Lung (tissue), 12 donors: ENCODE results near the gene PLCL1. TPM values are rescaled to one million over a fixed set of nuclear protein-coding genes. Genes with fewer than 3 reads are reported as not detected.

ENCODE experiments used
- ATAC-seq: fragments of 200-7000 bp; cut with Tn5 transposase; one replicate; pipeline ENCODE4 v1.9.1; 2020; ENCODE audit warnings: moderate number of reproducible peaks; ENCODE audit not compliant: insufficient read depth, low FRiP score
- DNase-seq, 3 donors: peaks; one replicate each; pipeline ENCODE4 v3.0.0-alpha.2; 2013 to 2017
- H3K27ac ChIP-seq, 2 donors: one replicate each; pipeline ENCODE4 v1.5.1; 2013; ENCODE audit warnings: mild to moderate bottlenecking in 2 of 2, moderate library complexity in 2 of 2, control low read depth in 1 of 2, inconsistent platforms in 1 of 2, low read depth in 1 of 2, low read length in 1 of 2
- H3K27me3 ChIP-seq, 3 donors: one replicate each; pipeline ENCODE4 v1.5.1; 2013; ENCODE audit warnings: low read length in 2 of 3; ENCODE audit not compliant: control insufficient read depth in 3 of 3, insufficient read depth in 3 of 3
- H3K36me3 ChIP-seq, 4 donors: one replicate each; pipeline ENCODE4 v1.5.1; 2013; ENCODE audit warnings: low read length in 4 of 4, mild to moderate bottlenecking in 1 of 4, moderate library complexity in 1 of 4; ENCODE audit not compliant: control insufficient read depth in 4 of 4, insufficient read depth in 4 of 4
- H3K4me1 ChIP-seq, 5 donors: one replicate each; pipeline ENCODE4 v1.5.1; 2013; ENCODE audit warnings: low read length in 5 of 5, mild to moderate bottlenecking in 2 of 5, moderate library complexity in 1 of 5; ENCODE audit not compliant: control insufficient read depth in 5 of 5, insufficient read depth in 5 of 5
- H3K4me3 ChIP-seq: one replicate; pipeline ENCODE4 v1.5.1; 2013; ENCODE audit warnings: mild to moderate bottlenecking, control low read depth, moderate library complexity
- H3K9ac ChIP-seq, 2 donors: one replicate each; pipeline ENCODE4 v1.5.1; 2013; ENCODE audit warnings: low read length in 2 of 2, control low read depth in 1 of 2; ENCODE audit not compliant: insufficient read depth in 1 of 2
- H3K9me3 ChIP-seq, 4 donors: one replicate each; pipeline ENCODE4 v1.5.1; 2013; ENCODE audit warnings: low read length in 3 of 4, mild to moderate bottlenecking in 1 of 4, moderate library complexity in 1 of 4; ENCODE audit not compliant: control insufficient read depth in 4 of 4, insufficient read depth in 3 of 4
- CTCF ChIP-seq: IDR thresholded peaks from 2 replicates; pipeline ENCODE4 v1.5.1; 2012; ENCODE audit warnings: mild to moderate bottlenecking; ENCODE audit errors: control extremely low read depth, extremely low read depth
- WGBS, 2 donors: extraction: QIAGEN DNeasy Blood & Tissue Kit; methylation state at CpG; one replicate each; pipeline ENCODE4 v1.1.7; 2013; 5-methylcytosine and 5-hydroxymethylcytosine counted together
- polyA plus RNA-seq, 2 donors: library from polyadenylated mRNA; stranded (reverse); fragments of 200-250 nt; gene quantifications; one replicate each; pipeline ENCODE4 v1.2.1, GENCODE V29; 2013
- total RNA-seq, 2 donors: library from RNA; depleted of rRNA in 1 of 2; stranded (reverse); fragments of >200 nt in 1 of 2; gene quantifications; one replicate each; pipeline ENCODE4 v1.2.1, GENCODE V29; 2014 to 2021
- donor health status: control.
- donor health status: control.
- donor health status: Bipolar disorder and iron deficiency.
- donor health status: healthy.
- donor health status: DM: yes; HTN: yes; CAD: no.

PLCL1 gene
- total and polyA plus RNA-seq, 4 donors: 1.1 to 13.0 (median 2.9) TPM

GRCh38 chr2:197857476-197858107 lies 53.2 kb downstream of the PLCL1 start:
- no peak overlapping the region for H3K27ac ChIP-seq
- H3K4me3 ChIP-seq: no peak overlapping the region
- no peaks in the 10 kb centered on the region for H3K27me3 ChIP-seq
- peaks cover 0 to 5% (median 1%) of the 10 kb centered on the region in 4 donors for H3K9me3 ChIP-seq
- WGBS, 2 donors: 78 to 87% methylated on average over 1 of the region's 1 CpG
- no peak for TF ChIP-seq CTCF
- H3K9ac ChIP-seq: no peak overlapping the region
- ATAC-seq (peak; percentile 41), DNase-seq (no peak)
- H3K36me3 ChIP-seq: no peaks in the 10 kb centered on the region
- H3K4me1 ChIP-seq: peaks cover 0 to 30% (median 0%) of the 10 kb centered on the region in 5 donors

GRCh38 chr2:197858607-197859140 lies 54.3 kb downstream of the PLCL1 start:
- no peaks in the 10 kb centered on the region for H3K36me3 ChIP-seq
- 62 to 82% methylated on average over 3 of the region's 3 CpGs for WGBS, 2 donors
- H3K9ac ChIP-seq: no peak overlapping the region
- TF ChIP-seq CTCF: no peak
- DNase-seq (no peak), ATAC-seq (no peak)
- H3K9me3 ChIP-seq: peaks cover 0 to 5% (median 1%) of the 10 kb centered on the region in 4 donors
- H3K4me3 ChIP-seq: no peak overlapping the region
- no peaks in the 10 kb centered on the region for H3K27me3 ChIP-seq
- peaks cover 0 to 25% (median 0%) of the 10 kb centered on the region in 5 donors for H3K4me1 ChIP-seq
- no peak overlapping the region for H3K27ac ChIP-seq

- WGBS, 2 donors: 64 to 65% methylated on average over 1 of the region's 1 CpG
- TF ChIP-seq CTCF: no peak
- Histone ChIP-seq H3K4me1 (peaks cover 0 to 13% (median 2%) of the 10 kb centered on the region in 5 donors), H3K27me3 (no peaks in the 10 kb centered on the region), H3K9ac (no peak overlapping the region), H3K9me3 (peaks cover 0 to 5% (median 1%) of the 10 kb centered on the region in 4 donors), H3K36me3 (no peaks in the 10 kb centered on the region), H3K27ac (no peak overlapping the region), H3K4me3 (no peak overlapping the region)
- ATAC-seq (no peak), DNase-seq (no peak)
Observed at GRCh38 chr2:197862246-197862955, 58.0 kb downstream of the PLCL1 start.
